Activated T-cell treated with anti-CD3 and anti-CD28 coated beads, Interleukin-2, amount 50 U/mL, for 4 hours (primary cell): Measurements from ENCODE around the gene PRKRIP1. TPM values are rescaled to one million over a fixed set of nuclear protein-coding genes. Genes with fewer than 3 reads are reported as not detected.
"Not testable (repeated sequence)": the region's sequence is repeated elsewhere in the genome, so short reads cannot be mapped to it uniquely, and the experiment has no call there.

Experiments used
- ATAC-seq, 2 donors: fragments of 200-7000 bp; cut with Tn5 transposase; one replicate each; pipeline ENCODE4 v1.10.0; 2021
- DNase-seq: peaks from one replicate; pipeline ENCODE4 v3.0.0-alpha.2; 2020
- H3K27me3 Mint-ChIP-seq: one replicate; pipeline ENCODE4 v1.8.0; 2021; ENCODE audit warnings: low read depth, mixed read lengths
- H3K36me3 Mint-ChIP-seq: one replicate; pipeline ENCODE4 v1.8.0; 2022; ENCODE audit warnings: mixed read lengths; ENCODE audit not compliant: insufficient read depth
- H3K4me1 Mint-ChIP-seq: one replicate; pipeline ENCODE4 v1.8.0; 2021; ENCODE audit warnings: low read depth, mixed read lengths
- H3K4me3 Mint-ChIP-seq: one replicate; pipeline ENCODE4 v1.8.0; 2021; ENCODE audit warnings: mild to moderate bottlenecking, moderate library complexity, mixed read lengths
- H3K9me3 Mint-ChIP-seq: one replicate; pipeline ENCODE4 v1.8.0; 2021; ENCODE audit warnings: mixed read lengths
- total RNA-seq, 3 donors: library from RNA; stranded (reverse); gene quantifications; one replicate each; pipeline ENCODE4 v1.2.1, GENCODE V29; 2021

The PRKRIP1 gene
- total RNA-seq, 3 donors from 2014 or later: 24.8 to 30.1 (median 27.0) TPM

DNA sequence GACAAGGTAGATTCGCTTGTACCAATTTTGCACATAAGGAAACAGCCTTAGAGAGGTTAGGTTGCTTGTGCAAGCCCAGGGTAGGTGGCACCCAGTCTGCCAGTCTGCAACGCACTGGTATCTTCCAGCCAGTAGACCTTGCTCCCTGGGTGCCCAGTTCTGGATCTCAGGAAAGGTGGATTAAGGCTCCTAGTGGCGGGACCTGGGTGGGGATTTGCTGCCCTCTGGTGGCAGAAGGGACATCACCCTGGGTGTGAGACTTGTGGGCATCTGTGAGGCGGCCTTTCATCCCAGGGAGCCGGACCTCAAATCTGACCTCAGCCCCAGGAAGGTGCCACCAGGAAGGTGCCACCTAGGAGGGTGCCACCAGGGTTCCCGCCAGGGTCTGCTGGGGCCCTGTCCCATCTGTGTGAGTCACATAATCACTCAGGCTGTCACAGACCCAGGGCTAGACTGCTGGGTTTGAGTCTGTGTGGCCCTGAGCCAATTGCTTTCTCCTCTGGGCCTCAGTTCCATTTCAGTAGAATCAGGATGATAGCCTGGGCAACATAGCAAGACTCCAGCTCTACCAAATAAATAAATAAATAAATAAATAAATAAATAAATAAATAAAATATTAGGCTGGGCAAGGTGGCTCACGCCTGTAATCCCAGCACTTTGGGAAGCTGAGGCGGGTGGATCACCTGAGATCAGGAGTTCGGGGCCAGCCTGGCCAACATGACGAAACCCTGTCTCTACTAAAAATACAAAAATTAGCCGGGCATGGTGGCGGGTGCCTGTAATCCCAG is 5.3 kb upstream of the PRKRIP1 start:
- Mint-ChIP-seq H3K36me3 (peaks cover 7% of the 10 kb centered on the region), H3K4me1 (peaks cover 5% of the 10 kb centered on the region), H3K9me3 (no peaks in the 10 kb centered on the region), H3K27me3 (no peaks in the 10 kb centered on the region), H3K4me3 (no peak overlapping the region)
- ATAC-seq: peak; percentile 82 to 83
- DNase-seq: peak; percentile 66

DNA sequence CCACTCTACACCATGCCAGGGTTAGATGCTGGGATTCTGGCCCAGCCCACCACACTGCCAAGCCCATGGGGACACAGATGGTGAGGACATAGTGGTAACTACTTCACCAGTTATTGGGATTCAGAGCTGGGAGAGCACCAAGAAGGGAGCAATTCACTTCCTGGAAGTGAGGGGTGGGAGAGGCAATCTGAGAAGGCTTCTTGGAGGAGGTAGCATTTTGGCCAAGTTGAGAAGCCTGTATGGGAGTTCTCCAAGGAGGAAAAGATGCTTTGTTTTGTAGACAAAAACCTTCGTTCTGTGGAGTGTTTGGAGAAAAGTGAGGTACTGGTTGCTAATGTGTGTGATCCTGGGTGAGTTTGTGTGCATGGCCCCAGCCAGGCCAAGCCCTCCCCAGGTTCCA is 3.8 kb upstream of the PRKRIP1 start:
- Mint-ChIP-seq H3K4me1 (peaks cover 14% of the 10 kb centered on the region), H3K9me3 (no peaks in the 10 kb centered on the region), H3K36me3 (peaks cover 6% of the 10 kb centered on the region), H3K27me3 (no peaks in the 10 kb centered on the region), H3K4me3 (no peak overlapping the region)
- DNase-seq (no peak), ATAC-seq (no peak)

DNA sequence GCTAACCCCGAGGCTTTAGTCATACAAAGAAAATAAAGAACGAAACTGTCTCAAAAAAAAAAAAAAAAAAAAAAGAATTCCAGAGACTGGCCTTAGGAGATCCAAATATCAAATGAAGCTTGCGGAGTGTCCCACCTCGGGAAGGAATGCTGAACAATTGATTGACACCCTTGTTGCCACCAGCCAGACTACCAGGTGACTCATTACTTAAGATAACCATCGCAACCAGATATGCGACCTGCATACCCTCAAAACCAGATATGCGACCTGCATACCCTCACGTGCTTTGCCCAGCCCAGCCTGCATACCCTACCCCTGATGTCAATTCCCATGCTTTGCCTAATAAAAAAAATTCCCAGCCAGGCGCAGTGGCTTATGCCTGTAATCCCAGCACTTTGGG is 2.7 kb upstream of the PRKRIP1 start:
- Mint-ChIP-seq H3K4me1 (peaks cover 23% of the 10 kb centered on the region), H3K36me3 (peaks cover 8% of the 10 kb centered on the region), H3K27me3 (no peaks in the 10 kb centered on the region), H3K9me3 (no peaks in the 10 kb centered on the region), H3K4me3 (no peak overlapping the region)
- DNase-seq: no peak
- ATAC-seq: no peak

DNA sequence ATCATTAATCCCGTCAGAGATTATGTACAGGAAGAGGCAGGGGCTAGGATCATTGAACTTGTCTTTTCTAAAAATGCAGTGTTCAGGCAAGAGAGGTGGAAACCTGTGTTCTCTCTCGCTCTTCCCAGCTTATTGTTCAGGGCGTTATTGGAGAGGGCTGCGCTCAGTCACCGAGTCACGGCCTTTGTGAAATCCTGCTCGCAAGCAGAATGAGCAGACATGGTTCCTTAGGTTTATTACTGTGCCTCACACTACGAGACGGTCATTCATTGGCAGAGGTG is 631 bp upstream of the PRKRIP1 start:
- ATAC-seq (peak in 1 of 2 donors; percentile 7), DNase-seq (no peak)
- Mint-ChIP-seq H3K36me3 (peaks cover 13% of the 10 kb centered on the region), H3K27me3 (no peaks in the 10 kb centered on the region), H3K4me3 (peak overlapping the region; percentile 93), H3K9me3 (no peaks in the 10 kb centered on the region), H3K4me1 (peaks cover 23% of the 10 kb centered on the region)

DNA sequence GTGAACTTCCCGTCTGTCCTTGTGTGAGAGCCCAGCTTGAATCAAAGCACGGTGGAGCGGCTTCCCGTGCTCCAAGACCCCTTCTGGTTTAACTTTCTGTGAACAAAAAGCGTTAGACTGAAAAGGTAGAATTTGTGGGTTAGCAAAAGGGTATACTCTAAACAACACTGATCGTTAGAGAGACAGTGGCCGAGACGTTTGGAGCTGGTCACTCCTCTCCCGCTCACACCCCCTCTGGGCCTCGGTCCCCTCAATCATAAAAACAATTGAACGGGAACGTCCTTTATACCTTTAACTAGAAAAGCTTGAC is 502 bp downstream of the PRKRIP1 start:
- no peaks in the 10 kb centered on the region for H3K9me3 Mint-ChIP-seq
- DNase-seq (no peak), ATAC-seq (peak in 1 of 2 donors; percentile 7)
- H3K4me3 Mint-ChIP-seq: peak overlapping the region; percentile 93
- peaks cover 18% of the 10 kb centered on the region for H3K36me3 Mint-ChIP-seq
- no peaks in the 10 kb centered on the region for H3K27me3 Mint-ChIP-seq
- peaks cover 23% of the 10 kb centered on the region for H3K4me1 Mint-ChIP-seq

DNA sequence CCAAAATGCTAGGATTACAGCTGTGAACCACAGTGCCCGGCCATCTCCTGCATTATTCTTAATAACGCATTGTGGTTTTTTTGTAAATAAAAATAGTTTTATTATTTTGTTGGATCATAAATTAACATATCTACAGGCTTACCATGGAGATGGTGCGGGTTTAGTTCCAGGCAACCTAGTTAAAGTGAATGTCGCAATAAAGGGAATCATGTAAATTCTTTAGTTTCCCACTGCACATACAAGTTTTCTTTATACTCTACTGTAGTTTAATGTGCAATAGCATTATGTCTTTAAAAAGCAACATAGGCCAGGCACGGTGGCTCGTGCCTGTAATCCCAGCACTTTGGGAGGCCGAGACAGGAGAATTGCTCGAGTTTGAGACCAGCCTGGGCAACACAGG is 2.4 kb downstream of the PRKRIP1 start:
- H3K4me3 Mint-ChIP-seq: peak overlapping the region; percentile 93
- no peaks in the 10 kb centered on the region for H3K9me3 Mint-ChIP-seq
- peaks cover 16% of the 10 kb centered on the region for H3K36me3 Mint-ChIP-seq
- ATAC-seq (no peak), DNase-seq (no peak)
- H3K27me3 Mint-ChIP-seq: no peaks in the 10 kb centered on the region
- peaks cover 23% of the 10 kb centered on the region for H3K4me1 Mint-ChIP-seq

DNA sequence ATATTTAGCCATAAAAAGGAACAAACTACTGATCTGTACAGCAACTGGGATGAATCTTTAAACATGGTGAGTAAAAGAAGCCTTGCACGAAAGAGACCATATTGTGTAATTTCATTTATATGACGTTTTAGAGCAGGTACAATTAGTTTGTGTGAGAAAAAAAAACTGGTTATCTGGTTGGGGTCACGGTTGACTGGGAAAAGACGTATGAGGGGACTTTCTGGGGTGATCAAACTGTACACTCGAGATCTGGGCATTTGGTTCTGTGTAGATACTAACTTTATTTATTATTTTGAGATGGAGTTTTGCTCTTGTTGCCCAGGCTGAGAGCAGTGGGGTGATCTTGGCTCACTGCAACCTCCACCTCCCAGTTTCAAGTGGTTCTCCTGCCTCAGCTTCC is 4.2 kb downstream of the PRKRIP1 start:
- no peak for ATAC-seq
- Mint-ChIP-seq H3K4me1 (peaks cover 27% of the 10 kb centered on the region), H3K36me3 (peaks cover 26% of the 10 kb centered on the region)

DNA sequence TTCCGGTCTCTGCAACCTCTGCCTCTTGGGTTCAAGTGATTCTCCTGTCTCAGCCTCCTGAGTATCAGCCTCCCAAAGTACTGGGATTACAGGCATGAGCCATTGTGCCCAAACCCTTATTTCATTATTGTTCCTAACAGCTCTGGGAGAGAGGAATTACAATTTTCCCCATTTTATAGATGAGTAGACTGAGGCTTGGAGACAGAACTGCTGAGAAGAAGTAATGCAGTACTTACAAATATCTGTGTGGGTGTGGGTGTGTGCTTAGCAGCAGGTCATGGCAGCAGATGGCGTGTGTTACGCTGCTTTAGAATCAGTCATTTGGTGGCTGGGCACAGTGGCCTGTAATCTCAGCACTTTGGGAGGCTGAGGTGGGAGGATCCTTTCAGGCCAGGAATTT is 7.4 kb downstream of the PRKRIP1 start:
- H3K4me3 Mint-ChIP-seq: no peak overlapping the region
- DNase-seq (no peak), ATAC-seq (no peak)
- no peaks in the 10 kb centered on the region for H3K27me3 Mint-ChIP-seq
- peaks cover 43% of the 10 kb centered on the region for H3K36me3 Mint-ChIP-seq
- peaks cover 4% of the 10 kb centered on the region for H3K4me1 Mint-ChIP-seq
- H3K9me3 Mint-ChIP-seq: no peaks in the 10 kb centered on the region

More for the DNA sequence above, 4.2 kb downstream of the PRKRIP1 start:
- H3K9me3 Mint-ChIP-seq: no peaks in the 10 kb centered on the region
- H3K4me3 Mint-ChIP-seq: no peak overlapping the region
- DNase-seq: no peak
- no peaks in the 10 kb centered on the region for H3K27me3 Mint-ChIP-seq

DNA sequence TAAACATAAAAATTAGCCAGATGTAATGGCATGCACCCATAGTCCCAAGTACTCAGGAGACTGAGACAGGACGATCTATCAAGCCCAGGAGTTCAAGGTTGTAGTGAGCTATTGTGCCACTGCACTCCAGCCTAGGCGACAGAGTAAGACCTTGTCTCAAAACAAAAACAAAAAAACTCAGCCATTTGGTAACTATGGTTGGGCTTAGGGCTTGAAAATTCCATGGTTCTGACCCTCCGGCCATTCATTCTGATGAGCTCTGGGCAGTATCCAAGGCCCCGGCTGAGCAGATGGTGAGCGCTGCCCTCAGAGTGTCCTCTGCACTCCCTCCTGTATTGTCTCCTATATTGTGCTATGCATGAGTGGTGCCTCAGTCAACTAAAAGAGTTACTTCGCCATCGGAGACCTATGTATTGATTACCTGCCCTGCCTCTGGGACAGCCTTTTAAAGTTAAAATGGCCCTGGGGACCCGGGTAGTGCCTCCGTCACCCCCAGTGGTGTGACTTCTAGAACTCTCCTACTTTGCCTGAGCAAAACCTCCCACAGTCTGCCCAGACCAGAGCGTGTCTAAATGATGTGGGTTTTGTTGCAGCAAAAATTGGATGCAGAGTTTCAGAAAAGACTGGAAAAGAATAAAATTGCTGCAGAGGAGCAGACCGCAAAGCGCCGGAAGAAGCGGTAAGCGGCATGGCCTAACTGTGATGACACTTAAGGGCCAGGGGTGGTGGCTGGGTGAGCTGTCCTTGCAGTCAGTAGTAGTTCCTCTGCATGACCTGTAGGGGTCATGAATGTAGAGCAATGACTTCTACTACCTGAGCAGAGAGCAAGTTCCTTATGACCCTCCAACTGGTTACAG is 8.1 kb downstream of the PRKRIP1 start:
- Mint-ChIP-seq H3K36me3 (peaks cover 44% of the 10 kb centered on the region), H3K4me3 (no peak overlapping the region), H3K27me3 (no peaks in the 10 kb centered on the region), H3K4me1 (peaks cover 4% of the 10 kb centered on the region), H3K9me3 (no peaks in the 10 kb centered on the region)
- ATAC-seq (peak; percentile 99), DNase-seq (peak; percentile 27)

DNA sequence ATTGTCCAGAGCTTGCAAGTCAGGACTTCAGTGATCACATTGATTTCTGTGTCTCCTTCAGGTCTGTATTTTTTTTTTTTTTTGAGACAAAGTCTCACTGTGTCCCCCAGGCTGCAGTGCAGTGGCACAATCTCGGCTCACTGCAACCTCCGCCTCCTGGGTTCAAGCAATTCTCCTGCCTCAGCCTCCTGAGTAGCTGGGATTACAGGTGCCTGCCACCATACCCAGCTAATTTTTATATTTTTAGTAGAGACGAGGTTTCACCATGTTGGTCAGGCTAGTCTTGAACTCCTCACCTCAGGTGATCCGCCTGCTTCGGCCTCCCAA is 8.7 kb downstream of the PRKRIP1 start:
- not testable (repeated sequence) for H3K27me3 Mint-ChIP-seq, H3K9me3 Mint-ChIP-seq, H3K4me1 Mint-ChIP-seq, DNase-seq, H3K4me3 Mint-ChIP-seq, ATAC-seq
- peaks cover 45% of the 10 kb centered on the region for H3K36me3 Mint-ChIP-seq

DNA sequence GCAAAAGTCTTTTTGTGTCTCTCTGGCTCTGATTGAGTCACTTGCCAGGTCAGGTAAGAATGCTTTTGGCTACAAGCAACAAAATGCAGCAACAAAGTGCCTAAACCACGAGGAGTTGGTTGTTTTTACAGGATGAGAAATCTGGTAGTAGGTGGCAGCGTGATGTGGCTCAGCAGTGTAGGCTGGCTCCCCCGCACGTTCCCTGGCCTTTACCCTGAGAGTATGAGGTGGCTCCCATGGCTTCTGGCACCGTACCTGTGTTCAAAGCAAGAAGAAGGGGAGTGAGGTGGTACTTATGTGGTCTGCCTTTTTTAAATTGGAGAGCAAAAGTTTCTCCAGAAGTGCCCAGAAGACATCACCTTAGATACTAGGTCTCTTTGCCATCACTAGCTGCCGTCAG is 11.7 kb downstream of the PRKRIP1 start:
- Mint-ChIP-seq H3K4me3 (no peak overlapping the region), H3K9me3 (peaks cover 6% of the 10 kb centered on the region), H3K27me3 (no peaks in the 10 kb centered on the region), H3K36me3 (peaks cover 51% of the 10 kb centered on the region), H3K4me1 (peaks cover 8% of the 10 kb centered on the region)
- ATAC-seq (no peak), DNase-seq (no peak)

DNA sequence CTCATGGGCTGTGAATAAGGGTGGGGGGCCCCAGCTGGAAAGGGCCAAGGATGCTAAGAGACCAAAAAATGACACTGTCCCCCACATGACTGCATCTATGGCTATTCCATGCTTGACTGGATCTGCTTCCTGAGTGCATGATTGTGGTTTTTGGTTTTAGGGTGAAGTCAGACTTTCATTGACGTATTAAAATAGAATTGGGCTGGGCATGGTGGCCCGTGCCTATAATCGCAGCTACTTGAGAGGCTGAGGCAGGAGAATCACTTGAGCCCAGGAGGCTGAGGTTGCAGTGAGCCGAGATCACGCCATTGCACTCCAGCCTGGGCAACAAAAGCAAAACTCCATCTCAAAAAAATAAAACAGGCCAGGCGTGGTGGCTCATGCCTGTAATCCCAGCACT is 12.4 kb downstream of the PRKRIP1 start:
- not testable (repeated sequence) for H3K4me3 Mint-ChIP-seq, H3K4me1 Mint-ChIP-seq, DNase-seq, H3K9me3 Mint-ChIP-seq, H3K27me3 Mint-ChIP-seq, ATAC-seq
- peaks cover 53% of the 10 kb centered on the region for H3K36me3 Mint-ChIP-seq

DNA sequence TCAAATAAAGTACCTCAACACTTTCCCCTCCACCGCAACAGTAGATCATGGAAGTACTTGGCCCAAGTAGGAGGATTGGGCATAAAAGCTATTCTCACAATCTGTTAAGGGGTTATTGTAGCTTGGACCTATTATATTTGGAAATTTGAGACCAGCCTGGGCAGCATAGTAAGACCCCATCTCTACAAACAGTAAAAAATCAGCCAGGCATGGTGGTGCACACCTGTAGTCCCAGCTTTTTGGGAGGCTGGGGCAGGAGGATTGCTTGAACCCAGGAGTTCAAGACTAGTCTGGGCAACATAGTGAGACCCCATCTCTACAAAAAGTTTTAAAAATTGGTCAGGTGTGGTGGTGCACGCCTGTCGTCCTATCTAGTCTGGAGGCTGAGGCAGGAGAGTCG is 13.2 kb downstream of the PRKRIP1 start:
- H3K36me3 Mint-ChIP-seq: peaks cover 49% of the 10 kb centered on the region
- H3K4me3 Mint-ChIP-seq: no peak overlapping the region
- peaks cover 6% of the 10 kb centered on the region for H3K9me3 Mint-ChIP-seq
- no peaks in the 10 kb centered on the region for H3K27me3 Mint-ChIP-seq
- ATAC-seq: no peak
- no peak for DNase-seq
- peaks cover 11% of the 10 kb centered on the region for H3K4me1 Mint-ChIP-seq

DNA sequence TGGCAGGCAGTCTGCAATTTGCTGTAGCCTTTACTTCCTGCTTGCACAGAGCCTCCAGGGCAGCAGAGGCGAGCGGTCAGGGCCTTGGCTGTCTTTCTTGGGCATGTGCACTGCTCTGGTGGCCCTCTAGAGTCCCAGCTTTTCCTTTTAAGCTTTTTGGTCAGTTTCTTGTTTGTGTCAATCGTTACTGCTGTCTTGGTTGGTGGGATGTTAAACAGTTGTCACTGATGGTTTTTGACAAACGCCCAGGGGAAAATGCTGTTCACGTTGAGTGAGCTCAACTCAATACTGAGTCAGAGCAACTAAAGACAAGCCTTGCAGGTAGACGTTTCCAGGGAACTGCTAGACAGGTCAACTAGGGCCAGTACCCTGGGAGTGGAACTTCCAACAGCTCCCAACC is 14.0 kb downstream of the PRKRIP1 start:
- H3K27me3 Mint-ChIP-seq: no peaks in the 10 kb centered on the region
- H3K4me3 Mint-ChIP-seq: no peak overlapping the region
- DNase-seq (no peak), ATAC-seq (no peak)
- peaks cover 44% of the 10 kb centered on the region for H3K36me3 Mint-ChIP-seq
- peaks cover 12% of the 10 kb centered on the region for H3K4me1 Mint-ChIP-seq
- H3K9me3 Mint-ChIP-seq: peaks cover 6% of the 10 kb centered on the region

DNA sequence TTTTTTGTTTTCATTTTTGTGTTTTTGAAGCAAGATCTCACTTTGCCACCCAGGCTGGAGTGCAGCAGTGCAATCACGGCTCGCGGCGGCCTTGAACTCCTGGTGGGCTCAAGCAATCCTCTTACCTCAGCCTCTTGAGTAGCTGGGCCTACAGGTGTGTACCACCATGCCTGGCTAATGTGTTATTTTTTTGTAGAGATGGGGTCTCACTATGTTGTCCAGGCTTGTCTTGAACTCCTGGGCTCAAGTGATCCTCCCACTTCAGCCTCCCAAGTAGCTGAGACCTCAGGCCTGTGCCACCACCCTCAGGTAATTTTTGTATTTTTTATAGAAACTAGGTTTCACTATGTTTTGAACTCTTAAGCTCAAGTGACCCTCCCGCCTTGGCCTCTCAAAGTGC is 14.8 kb downstream of the PRKRIP1 start:
- no peak for DNase-seq
- no peak for ATAC-seq
- Mint-ChIP-seq H3K4me3 (no peak overlapping the region), H3K4me1 (peaks cover 20% of the 10 kb centered on the region), H3K9me3 (peaks cover 6% of the 10 kb centered on the region), H3K27me3 (no peaks in the 10 kb centered on the region), H3K36me3 (peaks cover 41% of the 10 kb centered on the region)
